ENCODE data around the gene CASZ1.

DNA sequence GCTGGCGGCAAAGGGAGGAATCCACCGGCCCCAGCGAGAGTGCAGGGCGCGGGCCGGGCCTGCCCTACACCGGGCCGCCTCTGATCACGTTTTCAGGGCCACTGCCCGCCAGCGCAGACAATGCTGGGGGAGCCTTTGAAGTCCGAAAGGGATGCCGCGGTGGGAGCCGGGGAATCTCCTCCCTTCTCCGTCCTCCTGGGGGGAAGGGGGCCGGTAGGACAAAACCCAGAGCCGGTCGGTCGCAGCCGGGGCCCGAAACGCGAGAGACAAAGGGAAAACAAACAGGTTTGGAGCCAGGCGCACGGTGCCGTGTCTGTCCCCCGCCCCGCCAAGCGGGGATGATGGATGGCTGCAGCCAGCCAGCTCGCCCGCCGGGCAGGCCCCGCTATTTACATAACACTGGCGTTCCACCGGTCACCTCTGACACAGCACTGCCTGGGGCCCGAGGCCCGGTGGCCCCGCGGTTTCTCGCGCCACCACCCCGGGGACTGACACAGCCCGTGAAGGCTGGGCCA lies 92.0 kb downstream of the CASZ1 start:
- TF ChIP-seq, protein P1, sequence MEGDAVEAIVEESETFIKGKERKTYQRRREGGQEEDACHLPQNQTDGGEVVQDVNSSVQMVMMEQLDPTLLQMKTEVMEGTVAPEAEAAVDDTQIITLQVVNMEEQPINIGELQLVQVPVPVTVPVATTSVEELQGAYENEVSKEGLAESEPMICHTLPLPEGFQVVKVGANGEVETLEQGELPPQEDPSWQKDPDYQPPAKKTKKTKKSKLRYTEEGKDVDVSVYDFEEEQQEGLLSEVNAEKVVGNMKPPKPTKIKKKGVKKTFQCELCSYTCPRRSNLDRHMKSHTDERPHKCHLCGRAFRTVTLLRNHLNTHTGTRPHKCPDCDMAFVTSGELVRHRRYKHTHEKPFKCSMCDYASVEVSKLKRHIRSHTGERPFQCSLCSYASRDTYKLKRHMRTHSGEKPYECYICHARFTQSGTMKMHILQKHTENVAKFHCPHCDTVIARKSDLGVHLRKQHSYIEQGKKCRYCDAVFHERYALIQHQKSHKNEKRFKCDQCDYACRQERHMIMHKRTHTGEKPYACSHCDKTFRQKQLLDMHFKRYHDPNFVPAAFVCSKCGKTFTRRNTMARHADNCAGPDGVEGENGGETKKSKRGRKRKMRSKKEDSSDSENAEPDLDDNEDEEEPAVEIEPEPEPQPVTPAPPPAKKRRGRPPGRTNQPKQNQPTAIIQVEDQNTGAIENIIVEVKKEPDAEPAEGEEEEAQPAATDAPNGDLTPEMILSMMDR (IDR thresholded peaks at IDR 0.05; ENCODE audit: insufficient read depth, low read length, poor library complexity, severe bottlenecking), result no peak
- TF ChIP-seq EZH2phosphoT487 (conservative IDR thresholded peaks at IDR 0.05; ENCODE audit: low read length), result no peak
